Endothelial cell (in vitro differentiated cells): ENCODE data around the gene SEC24A. TPM values are rescaled to one million over a fixed set of nuclear protein-coding genes. Genes with fewer than 3 reads are reported as not detected.

Experiments
- DNase-seq: peaks from one replicate; pipeline ENCODE4 v3.0.0; 2021; ENCODE audit warnings: low spot score
- H3K27ac Mint-ChIP-seq: one replicate; pipeline ENCODE4 v1.8.0; 2021; ENCODE audit warnings: mixed read lengths, inconsistent platforms; ENCODE audit not compliant: unreplicated experiment
- H3K27me3 Mint-ChIP-seq: one replicate; pipeline ENCODE4 v1.8.0; 2021; ENCODE audit warnings: mild to moderate bottlenecking, moderate library complexity, mixed read lengths, inconsistent platforms; ENCODE audit not compliant: unreplicated experiment
- H3K36me3 Mint-ChIP-seq: one replicate; pipeline ENCODE4 v1.8.0; 2021; ENCODE audit warnings: mild to moderate bottlenecking, low read depth, mixed read lengths, inconsistent platforms; ENCODE audit not compliant: unreplicated experiment
- H3K4me1 Mint-ChIP-seq: one replicate; pipeline ENCODE4 v1.8.0; 2021; ENCODE audit warnings: mild to moderate bottlenecking, mixed read lengths, inconsistent platforms; ENCODE audit not compliant: unreplicated experiment
- H3K4me3 Mint-ChIP-seq: one replicate; pipeline ENCODE4 v1.8.0; 2021; ENCODE audit warnings: mild to moderate bottlenecking, mixed read lengths, inconsistent platforms; ENCODE audit not compliant: unreplicated experiment
- H3K9me3 Mint-ChIP-seq: one replicate; pipeline ENCODE4 v1.8.0; 2021; ENCODE audit warnings: mixed read lengths, inconsistent platforms; ENCODE audit not compliant: unreplicated experiment
- CTCF ChIP-seq: fragments of 200-600 bp; sonication (generic); IDR thresholded peaks from one replicate; pipeline ENCODE4 v1.5.0; 2021; ENCODE audit warnings: antibody characterized with exemption; ENCODE audit not compliant: unreplicated experiment
- total RNA-seq: library from RNA; stranded (reverse); fragmentation: NEBNext Ultra II Directional; extraction: Animal tissue kit (Norgen Biotek cat#: 25700); gene quantifications from one replicate; pipeline ENCODE4 v1.2.1, GENCODE V29; 2021; ENCODE audit not compliant: unreplicated experiment

Gene SEC24A
- total RNA-seq, 1 donor from 2014 or later = 17.6 TPM

- DNase-seq = no peak
- TF ChIP-seq CTCF = no peak
- H3K27me3 Mint-ChIP-seq = peaks cover 6% of the 10 kb centered on the region
- no peaks in the 10 kb centered on the region for H3K9me3 Mint-ChIP-seq
- H3K4me1 Mint-ChIP-seq = peaks cover 13% of the 10 kb centered on the region
- H3K4me3 Mint-ChIP-seq = no peak overlapping the region
- peaks cover 8% of the 10 kb centered on the region for H3K36me3 Mint-ChIP-seq
- no peak overlapping the region for H3K27ac Mint-ChIP-seq
These were observed 86.7 kb downstream of the SEC24A start for GRCh38 chr5:134735243-134735642.

- TF ChIP-seq CTCF = no peak
- no peak for DNase-seq
- H3K4me3 Mint-ChIP-seq = no peak overlapping the region
- H3K27me3 Mint-ChIP-seq = peaks cover 6% of the 10 kb centered on the region
- peaks cover 8% of the 10 kb centered on the region for H3K36me3 Mint-ChIP-seq
- H3K4me1 Mint-ChIP-seq = peaks cover 13% of the 10 kb centered on the region
- H3K9me3 Mint-ChIP-seq = no peaks in the 10 kb centered on the region
- H3K27ac Mint-ChIP-seq = no peak overlapping the region
These were observed 87.7 kb downstream of the SEC24A start for GRCh38 chr5:134736173-134736812.

- TF ChIP-seq CTCF = peak; percentile 64
- Mint-ChIP-seq H3K4me1 (peaks cover 13% of the 10 kb centered on the region), H3K27ac (peak within 1 kb of the TSS; percentile 96), H3K27me3 (peaks cover 6% of the 10 kb centered on the region), H3K4me3 (peak within 1 kb of the TSS; percentile 100), H3K36me3 (peaks cover 8% of the 10 kb centered on the region), H3K9me3 (no peaks in the 10 kb centered on the region)
- peak; percentile 98 for DNase-seq
These were observed 89.8 kb downstream of the SEC24A start, which contains the start of gene CAMLG for GRCh38 chr5:134738133-134738962. TSS of gene CAMLG (plus strand) at chr5:134738548. CDS start at chr5:134738621, 73 bp downstream.

GRCh38 chr5:134738963-134739661 is 90.5 kb downstream of the SEC24A start:
- TF ChIP-seq CTCF = no peak
- Mint-ChIP-seq H3K36me3 (peaks cover 8% of the 10 kb centered on the region), H3K27me3 (peaks cover 6% of the 10 kb centered on the region), H3K9me3 (no peaks in the 10 kb centered on the region), H3K4me3 (peak overlapping the region; percentile 100), H3K4me1 (peaks cover 13% of the 10 kb centered on the region), H3K27ac (peak overlapping the region; percentile 91)
- DNase-seq = peak; percentile 10
